ENCODE measurements around the gene MCC.

MCC gene

DNA sequence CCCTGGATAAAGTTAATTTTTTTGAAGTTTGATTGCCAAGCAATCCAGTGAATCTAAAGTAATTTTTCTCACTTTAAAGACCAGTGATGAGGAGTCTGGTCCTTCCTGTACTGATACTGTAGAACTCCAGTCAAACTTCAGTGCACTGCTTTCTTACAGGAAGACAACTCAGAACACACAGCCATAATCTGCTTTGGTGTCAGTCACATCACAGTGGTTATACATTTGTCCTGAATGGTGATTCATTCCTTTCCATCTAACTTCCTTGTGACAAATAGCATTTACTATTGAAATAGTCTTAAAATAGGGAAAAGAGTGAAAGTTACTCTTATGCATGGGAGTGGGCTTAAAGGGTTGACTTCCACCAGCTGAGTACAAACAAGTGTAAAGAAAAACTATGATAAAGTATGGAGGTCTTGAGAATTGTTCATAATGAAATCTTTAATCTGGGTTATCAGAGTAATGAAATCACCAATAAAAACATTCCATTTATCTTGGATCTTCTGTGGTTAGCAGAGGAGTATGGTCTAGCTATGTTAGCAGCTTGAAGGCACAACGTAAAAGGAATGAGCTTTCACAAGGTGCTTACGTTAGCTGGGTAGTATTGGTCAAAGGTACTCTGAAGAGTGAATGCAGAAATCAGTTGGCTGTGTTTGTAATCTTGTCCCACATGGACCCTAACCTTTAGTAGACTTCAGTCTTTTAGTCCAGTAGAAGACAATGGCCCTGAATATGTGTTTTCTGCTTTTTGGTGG, 470.2 kb downstream of the MCC start:
- no peak overlapping the region for H3K4me3 ChIP-seq (ENCODE audit: low read depth in 1 of 2, low read length in 2 of 2)
- no peaks in the 10 kb centered on the region for H3K27me3 ChIP-seq (ENCODE audit: low read depth, low read length)
- H3K4me1 ChIP-seq (ENCODE audit: control insufficient read depth in 1 of 2, insufficient read depth in 2 of 2, low read length in 2 of 2): no peaks in the 10 kb centered on the region
- no peaks in the 10 kb centered on the region for H3K9me3 ChIP-seq (ENCODE audit: control insufficient read depth in 1 of 2, low read length in 2 of 2)
- no peak overlapping the region for H3K27ac ChIP-seq (ENCODE audit: low read length)
- H3K36me3 ChIP-seq (ENCODE audit: control insufficient read depth in 1 of 2, insufficient read depth in 2 of 2, low read length in 2 of 2): peaks cover 14 to 22% of the 10 kb centered on the region in 2 donors

DNA sequence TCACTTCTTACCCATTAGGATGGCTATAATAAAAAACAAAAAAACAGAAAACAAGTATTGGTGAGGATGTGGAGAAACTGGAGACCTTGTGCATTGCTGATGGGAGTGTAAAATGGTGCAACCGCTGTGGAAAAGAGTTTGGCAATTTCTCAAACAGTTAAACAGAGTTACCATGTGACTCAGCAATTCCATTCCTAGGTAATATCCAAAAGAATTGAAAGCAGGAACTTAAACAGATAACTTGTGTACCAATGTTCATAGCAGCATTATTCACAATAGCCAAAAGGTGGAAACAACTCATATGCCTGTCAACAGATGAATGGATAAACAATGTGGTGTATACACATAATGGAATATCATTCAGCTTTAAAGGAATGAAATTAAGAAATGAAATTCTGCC, 482.8 kb downstream of the MCC start:
- Histone ChIP-seq H3K36me3 (ENCODE audit: control insufficient read depth in 1 of 2, insufficient read depth in 2 of 2, low read length in 2 of 2) (peaks cover 22 to 50% of the 10 kb centered on the region in 2 donors), H3K27me3 (ENCODE audit: low read depth, low read length) (no peaks in the 10 kb centered on the region), H3K27ac (ENCODE audit: low read length) (no peak overlapping the region), H3K4me3 (ENCODE audit: low read depth in 1 of 2, low read length in 2 of 2) (no peak overlapping the region), H3K4me1 (ENCODE audit: control insufficient read depth in 1 of 2, insufficient read depth in 2 of 2, low read length in 2 of 2) (no peaks in the 10 kb centered on the region), H3K9me3 (ENCODE audit: control insufficient read depth in 1 of 2, low read length in 2 of 2) (no peaks in the 10 kb centered on the region)

DNA sequence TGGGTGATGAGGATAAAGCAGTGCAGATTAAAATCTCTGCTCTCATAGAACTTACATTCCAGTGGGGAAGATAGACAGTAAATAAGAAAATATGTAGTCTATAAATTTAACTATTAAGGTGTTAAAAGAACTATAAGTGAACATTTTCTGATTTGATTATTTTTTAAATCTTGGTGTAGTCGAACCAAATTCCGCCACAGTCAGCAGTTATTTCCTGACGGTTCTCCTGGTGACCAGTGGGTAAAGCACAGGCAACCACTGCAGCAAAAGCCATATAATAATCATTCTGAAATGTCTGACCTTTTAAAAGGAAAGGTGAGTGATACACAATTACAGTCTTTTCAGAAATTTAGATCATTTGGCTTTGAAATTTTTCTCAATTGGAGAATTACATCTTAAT, 484.5 kb downstream of the MCC start:
- Histone ChIP-seq H3K27me3 (ENCODE audit: low read depth, low read length) (no peaks in the 10 kb centered on the region), H3K4me1 (ENCODE audit: control insufficient read depth in 1 of 2, insufficient read depth in 2 of 2, low read length in 2 of 2) (no peaks in the 10 kb centered on the region), H3K9me3 (ENCODE audit: control insufficient read depth in 1 of 2, low read length in 2 of 2) (no peaks in the 10 kb centered on the region), H3K36me3 (ENCODE audit: control insufficient read depth in 1 of 2, insufficient read depth in 2 of 2, low read length in 2 of 2) (peaks cover 17 to 46% of the 10 kb centered on the region in 2 donors), H3K27ac (ENCODE audit: low read length) (no peak overlapping the region), H3K4me3 (ENCODE audit: low read depth in 1 of 2, low read length in 2 of 2) (no peak overlapping the region)

DNA sequence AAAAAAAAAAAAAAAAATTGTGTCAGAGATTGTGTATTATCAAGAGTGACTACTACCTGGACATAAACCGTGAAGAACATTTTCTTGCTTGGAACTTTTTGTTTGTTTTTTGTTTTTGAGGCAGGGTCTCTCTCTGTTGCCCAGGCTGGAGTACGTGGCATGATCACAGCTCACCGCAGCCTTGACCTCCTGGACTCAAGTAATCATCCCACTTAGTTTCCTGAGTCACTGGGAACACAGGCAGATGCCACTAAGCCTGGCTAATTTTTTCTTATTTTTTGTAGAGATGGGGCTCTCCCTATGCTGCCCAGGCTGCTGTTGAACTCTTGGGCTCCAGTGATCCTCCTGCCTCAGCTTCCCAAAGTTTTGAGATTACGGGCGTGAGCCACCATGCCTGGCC, 485.8 kb downstream of the MCC start:
- H3K36me3 ChIP-seq (ENCODE audit: control insufficient read depth in 1 of 2, insufficient read depth in 2 of 2, low read length in 2 of 2): peaks cover 21 to 40% of the 10 kb centered on the region in 2 donors
- no peaks in the 10 kb centered on the region for H3K27me3 ChIP-seq (ENCODE audit: low read depth, low read length)
- H3K9me3 ChIP-seq (ENCODE audit: control insufficient read depth in 1 of 2, low read length in 2 of 2): no peaks in the 10 kb centered on the region

DNA sequence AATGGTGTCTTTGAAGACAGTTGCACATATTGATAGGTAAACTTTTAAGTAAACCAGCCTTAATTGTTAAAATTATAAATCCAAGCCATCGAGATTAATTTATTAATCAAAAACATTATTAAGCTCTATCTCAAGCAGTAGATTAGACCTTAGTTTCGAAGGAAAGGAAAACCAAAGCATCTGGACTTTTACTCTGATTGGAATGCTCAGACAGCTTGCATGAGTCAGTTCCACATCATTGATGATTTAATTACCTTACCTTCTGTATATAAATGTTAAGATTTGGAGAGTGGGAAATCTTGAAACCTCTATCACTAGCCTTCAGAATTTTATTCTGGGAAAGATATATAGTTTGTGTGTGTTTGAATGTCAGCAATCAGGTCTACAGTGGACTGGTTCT, 487.8 kb downstream of the MCC start:
- no peaks in the 10 kb centered on the region for H3K27me3 ChIP-seq (ENCODE audit: low read depth, low read length)
- peaks cover 0 to 8% of the 10 kb centered on the region in 2 donors for H3K4me1 ChIP-seq (ENCODE audit: control insufficient read depth in 1 of 2, insufficient read depth in 2 of 2, low read length in 2 of 2)
- no peak overlapping the region for H3K27ac ChIP-seq (ENCODE audit: low read length)
- peaks cover 21 to 35% of the 10 kb centered on the region in 2 donors for H3K36me3 ChIP-seq (ENCODE audit: control insufficient read depth in 1 of 2, insufficient read depth in 2 of 2, low read length in 2 of 2)
- H3K9me3 ChIP-seq (ENCODE audit: control insufficient read depth in 1 of 2, low read length in 2 of 2): no peaks in the 10 kb centered on the region
- H3K4me3 ChIP-seq (ENCODE audit: low read depth in 1 of 2, low read length in 2 of 2): no peak overlapping the region

More for the DNA sequence above, 485.8 kb downstream of the MCC start:
- H3K27ac ChIP-seq (ENCODE audit: low read length): no peak overlapping the region
- H3K4me3 ChIP-seq (ENCODE audit: low read depth in 1 of 2, low read length in 2 of 2): no peak overlapping the region
- H3K4me1 ChIP-seq (ENCODE audit: control insufficient read depth in 1 of 2, insufficient read depth in 2 of 2, low read length in 2 of 2): no peaks in the 10 kb centered on the region

DNA sequence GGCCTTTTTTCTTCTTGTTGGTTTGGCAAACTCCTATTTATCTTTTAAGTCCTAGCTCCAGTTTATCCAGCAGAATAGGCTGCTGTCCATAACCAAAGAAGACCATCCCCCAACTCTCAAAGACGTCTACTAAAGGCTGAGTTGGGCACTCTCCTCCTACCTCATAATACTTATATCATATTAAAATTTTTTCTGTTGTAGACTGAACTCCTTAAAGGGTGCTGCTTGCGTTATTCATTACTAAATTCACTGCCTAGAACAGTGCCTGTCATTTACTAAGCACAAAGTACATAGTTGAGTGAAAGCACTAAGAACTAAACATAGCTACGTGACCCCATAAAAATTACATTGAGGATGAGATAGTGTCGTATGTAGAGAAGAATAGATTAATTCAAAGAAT, 490.0 kb downstream of the MCC start:
- no peak overlapping the region for H3K27ac ChIP-seq (ENCODE audit: low read length)
- H3K4me1 ChIP-seq (ENCODE audit: control insufficient read depth in 1 of 2, insufficient read depth in 2 of 2, low read length in 2 of 2): peaks cover 0 to 8% of the 10 kb centered on the region in 2 donors
- peaks cover 30 to 38% of the 10 kb centered on the region in 2 donors for H3K36me3 ChIP-seq (ENCODE audit: control insufficient read depth in 1 of 2, insufficient read depth in 2 of 2, low read length in 2 of 2)
- no peaks in the 10 kb centered on the region for H3K9me3 ChIP-seq (ENCODE audit: control insufficient read depth in 1 of 2, low read length in 2 of 2)
- H3K4me3 ChIP-seq (ENCODE audit: low read depth in 1 of 2, low read length in 2 of 2): no peak overlapping the region
- H3K27me3 ChIP-seq (ENCODE audit: low read depth, low read length): no peaks in the 10 kb centered on the region

DNA sequence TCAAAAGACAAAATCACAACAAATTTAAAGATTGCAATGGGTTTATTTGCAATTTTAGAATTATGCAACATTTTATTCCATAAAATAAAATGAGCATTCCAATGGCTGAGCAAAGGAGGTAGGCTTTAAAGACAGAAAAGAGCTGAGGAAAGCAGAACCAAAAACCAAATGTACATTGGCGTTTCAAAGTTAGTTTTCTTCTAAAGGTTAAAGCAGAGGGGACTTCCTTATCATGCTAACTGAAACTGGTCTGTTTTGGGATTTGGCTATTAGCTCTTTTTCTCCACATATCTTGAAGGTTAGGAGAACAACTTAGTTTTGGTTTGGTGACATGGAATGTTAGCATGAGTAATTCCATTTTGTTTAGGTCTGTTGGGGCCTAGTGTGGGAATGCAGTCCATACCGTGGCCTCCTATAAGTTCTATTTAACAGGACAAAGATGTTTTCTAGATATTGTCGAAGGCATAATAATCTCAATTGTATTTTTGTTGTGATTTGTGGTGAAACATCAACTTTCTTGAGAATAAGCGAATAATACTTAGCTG, 491.4 kb downstream of the MCC start:
- H3K4me1 ChIP-seq (ENCODE audit: control insufficient read depth in 1 of 2, insufficient read depth in 2 of 2, low read length in 2 of 2): peaks cover 0 to 8% of the 10 kb centered on the region in 2 donors
- H3K36me3 ChIP-seq (ENCODE audit: control insufficient read depth in 1 of 2, insufficient read depth in 2 of 2, low read length in 2 of 2): peaks cover 25 to 29% of the 10 kb centered on the region in 2 donors
- no peak overlapping the region for H3K27ac ChIP-seq (ENCODE audit: low read length)
- no peaks in the 10 kb centered on the region for H3K27me3 ChIP-seq (ENCODE audit: low read depth, low read length)
- H3K4me3 ChIP-seq (ENCODE audit: low read depth in 1 of 2, low read length in 2 of 2): no peak overlapping the region
- no peaks in the 10 kb centered on the region for H3K9me3 ChIP-seq (ENCODE audit: control insufficient read depth in 1 of 2, low read length in 2 of 2)

DNA sequence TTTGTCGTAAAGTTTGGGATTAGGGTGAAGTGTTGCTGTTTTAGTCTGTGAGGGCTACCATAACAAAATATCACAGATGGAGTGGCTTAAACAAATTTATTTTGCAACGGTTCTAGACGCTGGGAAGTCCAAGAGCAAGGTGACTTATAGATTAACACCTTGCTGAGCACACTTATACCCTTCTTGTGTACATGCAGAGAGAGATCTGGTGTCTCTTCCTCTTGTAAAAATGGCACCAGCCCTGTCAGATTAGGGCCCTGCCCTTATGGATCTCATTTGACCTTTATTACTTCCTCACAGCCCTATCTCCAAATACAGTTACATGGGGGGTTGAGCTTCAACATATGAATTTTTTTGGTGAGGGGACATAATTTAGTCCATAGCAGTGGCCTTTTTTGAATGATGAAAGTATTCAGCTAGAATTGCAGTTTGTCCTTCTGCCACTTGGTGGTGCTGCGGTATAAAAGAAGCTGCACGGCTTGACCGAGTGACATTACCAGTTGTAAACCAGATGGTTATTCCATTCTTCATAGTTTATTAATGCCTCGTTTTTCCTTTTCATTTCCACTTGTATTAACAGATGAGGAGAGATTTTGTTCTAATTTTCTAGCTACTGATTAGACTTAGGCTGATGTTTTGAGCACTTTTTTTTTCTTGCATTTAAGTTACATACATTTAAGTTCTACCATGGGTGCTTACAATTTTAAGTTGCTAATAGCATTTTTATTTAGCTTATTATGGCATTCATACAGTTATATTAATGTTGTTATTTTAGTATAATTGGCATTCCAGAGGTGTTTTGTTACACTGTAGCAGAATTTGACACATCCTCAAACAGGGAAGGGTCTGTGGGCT, 492.3 kb downstream of the MCC start:
- Histone ChIP-seq H3K4me3 (ENCODE audit: low read depth in 1 of 2, low read length in 2 of 2) (no peak overlapping the region), H3K27ac (ENCODE audit: low read length) (no peak overlapping the region), H3K4me1 (ENCODE audit: control insufficient read depth in 1 of 2, insufficient read depth in 2 of 2, low read length in 2 of 2) (peaks cover 0 to 8% of the 10 kb centered on the region in 2 donors), H3K36me3 (ENCODE audit: control insufficient read depth in 1 of 2, insufficient read depth in 2 of 2, low read length in 2 of 2) (peaks cover 18 to 21% of the 10 kb centered on the region in 2 donors), H3K27me3 (ENCODE audit: low read depth, low read length) (no peaks in the 10 kb centered on the region), H3K9me3 (ENCODE audit: control insufficient read depth in 1 of 2, low read length in 2 of 2) (no peaks in the 10 kb centered on the region)

DNA sequence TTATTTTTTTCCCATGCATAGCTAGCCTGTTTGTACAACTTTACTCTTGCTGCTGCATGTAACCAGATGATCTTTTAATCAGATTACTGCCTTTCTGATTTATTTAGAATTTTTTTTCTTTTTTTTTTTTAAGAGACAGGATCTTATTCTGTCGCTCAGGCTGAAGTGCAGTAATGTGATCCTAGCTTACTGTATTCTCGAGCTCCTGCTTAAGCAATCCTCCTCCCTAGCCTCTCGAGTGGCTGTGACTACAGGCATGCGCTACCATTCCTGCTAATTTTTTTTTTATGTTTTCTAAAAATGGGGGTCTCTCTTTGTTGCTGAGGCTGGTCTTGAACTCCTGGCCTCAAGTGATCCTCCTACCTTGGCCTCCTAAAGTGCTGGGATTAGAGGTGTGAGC, 502.0 kb downstream of the MCC start:
- Histone ChIP-seq H3K9me3 (ENCODE audit: control insufficient read depth in 1 of 2, low read length in 2 of 2) (no peaks in the 10 kb centered on the region), H3K27ac (ENCODE audit: low read length) (no peak overlapping the region), H3K27me3 (ENCODE audit: low read depth, low read length) (no peaks in the 10 kb centered on the region), H3K4me1 (ENCODE audit: control insufficient read depth in 1 of 2, insufficient read depth in 2 of 2, low read length in 2 of 2) (peaks cover 0 to 4% of the 10 kb centered on the region in 2 donors), H3K4me3 (ENCODE audit: low read depth in 1 of 2, low read length in 2 of 2) (no peak overlapping the region), H3K36me3 (ENCODE audit: control insufficient read depth in 1 of 2, insufficient read depth in 2 of 2, low read length in 2 of 2) (peaks cover 3 to 11% of the 10 kb centered on the region in 2 donors)

DNA sequence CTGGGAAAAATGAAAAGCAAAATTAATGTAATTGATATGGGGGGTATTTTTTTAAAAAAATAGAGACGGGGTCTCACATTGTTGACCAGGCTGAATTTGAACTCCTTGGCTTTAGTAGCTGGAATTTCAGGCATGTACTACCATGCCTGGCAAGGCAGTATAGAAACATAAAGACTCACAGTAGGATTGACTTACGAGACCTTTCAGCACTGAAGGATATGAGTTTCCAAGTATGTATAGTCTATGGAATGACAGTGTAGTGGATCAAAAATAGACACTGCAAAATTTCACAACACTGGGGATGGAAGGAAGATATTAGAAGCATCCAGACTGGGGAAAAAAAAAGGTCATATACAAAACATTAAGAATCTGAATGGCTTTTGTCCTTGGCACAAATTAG, 504.9 kb downstream of the MCC start:
- H3K27ac ChIP-seq (ENCODE audit: low read length): no peak overlapping the region
- no peak overlapping the region for H3K4me3 ChIP-seq (ENCODE audit: low read depth in 1 of 2, low read length in 2 of 2)
- peaks cover 0 to 27% of the 10 kb centered on the region in 2 donors for H3K4me1 ChIP-seq (ENCODE audit: control insufficient read depth in 1 of 2, insufficient read depth in 2 of 2, low read length in 2 of 2)
- no peaks in the 10 kb centered on the region for H3K27me3 ChIP-seq (ENCODE audit: low read depth, low read length)
- H3K36me3 ChIP-seq (ENCODE audit: control insufficient read depth in 1 of 2, insufficient read depth in 2 of 2, low read length in 2 of 2): peaks cover 3% of the 10 kb centered on the region in 2 donors
- H3K9me3 ChIP-seq (ENCODE audit: control insufficient read depth in 1 of 2, low read length in 2 of 2): no peaks in the 10 kb centered on the region

DNA sequence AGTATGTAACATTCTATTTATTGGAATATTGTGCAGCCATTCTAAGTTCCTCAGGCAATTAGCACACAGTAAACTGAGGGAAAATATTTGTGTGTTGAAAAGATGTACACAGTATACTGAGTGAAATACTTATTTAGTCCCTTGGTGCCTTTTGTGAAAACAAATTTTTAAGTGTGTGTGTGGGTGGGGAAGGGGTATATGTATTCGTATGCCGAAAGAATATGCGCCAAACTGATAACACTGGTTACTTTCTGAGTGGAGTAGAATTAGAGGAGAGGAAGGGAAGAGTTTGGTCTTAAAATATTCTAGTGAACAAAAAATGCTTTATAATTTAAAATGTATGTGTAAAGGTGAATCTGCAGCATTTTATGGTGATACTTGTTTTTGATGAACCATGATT, 508.5 kb downstream of the MCC start:
- H3K4me1 ChIP-seq (ENCODE audit: control insufficient read depth in 1 of 2, insufficient read depth in 2 of 2, low read length in 2 of 2): peaks cover 4 to 37% of the 10 kb centered on the region in 2 donors
- no peak overlapping the region for H3K27ac ChIP-seq (ENCODE audit: low read length)
- no peak overlapping the region for H3K4me3 ChIP-seq (ENCODE audit: low read depth in 1 of 2, low read length in 2 of 2)

More for the DNA sequence above, 508.5 kb downstream of the MCC start:
- Histone ChIP-seq H3K36me3 (ENCODE audit: control insufficient read depth in 1 of 2, insufficient read depth in 2 of 2, low read length in 2 of 2) (peaks cover 0 to 3% of the 10 kb centered on the region in 2 donors), H3K9me3 (ENCODE audit: control insufficient read depth in 1 of 2, low read length in 2 of 2) (no peaks in the 10 kb centered on the region), H3K27me3 (ENCODE audit: low read depth, low read length) (no peaks in the 10 kb centered on the region)
